GM13977 (cell line): ENCODE data around the gene SELENOM.

ENCODE experiments used
- DNase-seq: peaks from one replicate; pipeline ENCODE4 v3.0.0; 2012; ENCODE audit warnings: low spot score
- in situ Hi-C: fragments of 300-500 bp; cut with MboI; formaldehyde crosslinking; loops from one replicate; pipeline ENCODE4 v1.12.0; 2022; ENCODE audit warnings: low sequenced_read_pairs, low pct_unique_long_range_greater_than_20kb, mixed read lengths, inconsistent platforms; ENCODE audit not compliant: unreplicated experiment
- TF ChIP-seq, protein P1 (sequence below): IDR thresholded peaks from 2 replicates; pipeline ENCODE4 v1.5.1; 2012; ENCODE audit warnings: mild to moderate bottlenecking, control low read depth; ENCODE audit not compliant: insufficient read depth; ENCODE audit errors: extremely low read depth, missing control alignments

Gene SELENOM

DNA sequence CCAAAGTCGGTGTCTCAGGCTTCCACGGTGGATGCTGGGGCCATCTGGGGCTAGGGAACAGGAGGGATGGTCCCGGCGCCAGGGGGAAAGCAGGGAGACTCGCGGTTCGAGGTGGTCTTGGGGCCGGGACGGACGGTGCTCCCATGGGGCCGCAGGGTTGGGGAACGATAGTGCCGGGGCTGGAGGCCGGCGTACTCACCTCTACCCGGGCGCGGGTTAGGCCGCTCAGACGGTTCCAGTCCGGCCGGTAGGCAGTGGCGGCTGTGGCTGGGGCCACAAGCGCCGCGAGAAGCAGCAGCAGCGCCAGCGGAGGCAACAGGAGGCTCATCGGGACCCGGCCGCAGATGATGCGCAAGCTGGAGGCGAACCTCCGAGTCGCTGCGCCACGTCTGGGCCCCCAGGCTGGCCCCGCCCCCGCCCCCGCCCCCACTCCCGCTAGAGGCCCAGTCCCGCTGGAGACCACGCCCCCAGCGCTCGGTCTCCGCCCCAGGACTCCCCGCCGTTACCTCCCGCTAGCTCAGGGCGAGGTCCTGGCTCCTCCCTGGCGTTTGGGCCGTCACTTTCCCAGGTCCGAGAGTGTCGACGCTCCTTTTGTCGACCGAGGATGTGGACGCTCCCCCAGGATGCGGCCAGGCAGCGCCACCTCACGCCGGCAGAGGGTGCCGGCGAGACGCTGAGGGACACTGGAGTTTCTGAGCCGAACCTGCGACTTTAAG lies at the start of gene SELENOM:
Gene SELENOM, minus strand, starts transcription at position 391 of the 716 bp plus-strand sequence. Its CDS starts 63 bp downstream, at position 328.
- in situ Hi-C loops: no loop called here
- TF ChIP-seq, protein P1, sequence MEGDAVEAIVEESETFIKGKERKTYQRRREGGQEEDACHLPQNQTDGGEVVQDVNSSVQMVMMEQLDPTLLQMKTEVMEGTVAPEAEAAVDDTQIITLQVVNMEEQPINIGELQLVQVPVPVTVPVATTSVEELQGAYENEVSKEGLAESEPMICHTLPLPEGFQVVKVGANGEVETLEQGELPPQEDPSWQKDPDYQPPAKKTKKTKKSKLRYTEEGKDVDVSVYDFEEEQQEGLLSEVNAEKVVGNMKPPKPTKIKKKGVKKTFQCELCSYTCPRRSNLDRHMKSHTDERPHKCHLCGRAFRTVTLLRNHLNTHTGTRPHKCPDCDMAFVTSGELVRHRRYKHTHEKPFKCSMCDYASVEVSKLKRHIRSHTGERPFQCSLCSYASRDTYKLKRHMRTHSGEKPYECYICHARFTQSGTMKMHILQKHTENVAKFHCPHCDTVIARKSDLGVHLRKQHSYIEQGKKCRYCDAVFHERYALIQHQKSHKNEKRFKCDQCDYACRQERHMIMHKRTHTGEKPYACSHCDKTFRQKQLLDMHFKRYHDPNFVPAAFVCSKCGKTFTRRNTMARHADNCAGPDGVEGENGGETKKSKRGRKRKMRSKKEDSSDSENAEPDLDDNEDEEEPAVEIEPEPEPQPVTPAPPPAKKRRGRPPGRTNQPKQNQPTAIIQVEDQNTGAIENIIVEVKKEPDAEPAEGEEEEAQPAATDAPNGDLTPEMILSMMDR: peak; percentile 85

GRCh38 chr22:31155422-31155821 lies 48.1 kb upstream of the SELENOM start:
- in situ Hi-C loops: no loop called here
- TF ChIP-seq, protein P1: no peak
- DNase-seq: no peak

More for the DNA sequence above, at the start of gene SELENOM:
- peak; percentile 98 for DNase-seq

DNA sequence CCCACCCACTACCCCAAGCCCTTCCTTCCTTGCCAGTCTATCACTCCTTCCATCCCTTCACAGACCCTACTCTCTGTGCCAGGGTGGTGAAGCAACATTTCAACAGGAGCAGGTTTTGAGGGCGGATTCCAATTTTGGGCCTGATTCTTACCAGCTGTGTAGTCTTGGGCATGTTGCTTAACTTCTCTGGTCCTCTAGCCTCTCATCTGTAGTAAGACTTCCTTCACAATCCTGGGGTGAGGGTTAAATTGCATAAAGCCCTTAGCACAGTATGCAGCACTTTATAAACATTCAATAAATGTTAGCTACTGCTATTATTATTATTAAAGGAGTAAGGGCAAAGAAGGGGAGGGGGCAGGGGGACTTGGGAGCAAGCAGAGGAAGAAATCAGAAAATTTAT lies 47.6 kb upstream of the SELENOM start:
- in situ Hi-C loops: no loop called here
- no peak for DNase-seq
- TF ChIP-seq, protein P1: no peak

GRCh38 chr22:31153357-31153756 lies 46.0 kb upstream of the SELENOM start:
- in situ Hi-C loops: no loop called here
- TF ChIP-seq, protein P1: no peak
- no peak for DNase-seq

GRCh38 chr22:31151872-31152271 lies 44.5 kb upstream of the SELENOM start:
- in situ Hi-C loops: no loop called here
- TF ChIP-seq, protein P1: no peak
- no peak for DNase-seq

DNA sequence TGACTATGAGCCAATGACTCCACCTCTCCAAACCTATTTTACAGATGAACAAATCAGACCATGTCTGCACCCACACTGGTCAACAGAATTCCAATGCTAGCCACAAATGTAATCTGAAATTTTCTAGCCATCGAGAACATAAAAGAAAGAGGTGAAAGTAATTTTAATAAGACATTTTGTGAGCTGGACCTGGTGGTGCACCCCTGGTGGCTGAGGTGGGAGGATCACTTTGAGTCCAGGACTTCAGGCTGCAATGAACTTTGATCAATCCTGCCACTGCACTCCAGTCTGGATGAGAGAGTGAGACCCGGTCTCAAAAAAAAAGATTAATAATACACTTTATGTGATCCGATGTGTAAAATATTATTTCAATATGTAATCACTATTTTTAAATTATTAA lies 43.2 kb upstream of the SELENOM start:
- TF ChIP-seq, protein P1: no peak
- no peak for DNase-seq
- in situ Hi-C loops: no loop called here
